HG02943 (cell line): Measurements from ENCODE around the gene CCL23.
"Not testable (repeated sequence)": the region's sequence is repeated elsewhere in the genome, so short reads cannot be mapped to it uniquely, and the experiment has no call there.

Source experiments
- ATAC-seq: cut with Tn5 transposase; IDR thresholded peaks from one replicate; pipeline ENCODE4 v1.9.1; 2021; ENCODE audit warnings: mild to moderate bottlenecking, low read depth, moderate library complexity; ENCODE audit not compliant: unreplicated experiment

Gene CCL23

GRCh38 chr17:36008998-36009665 is 8.6 kb downstream of the CCL23 start:
- no peak for ATAC-seq

GRCh38 chr17:36004594-36005108 is 13.1 kb downstream of the CCL23 start:
- no peak for ATAC-seq

- ATAC-seq: no peak
Observed at GRCh38 chr17:36002631-36003030, 15.1 kb downstream of the CCL23 start.

GRCh38 chr17:36001862-36002603 is 15.7 kb downstream of the CCL23 start:
- no peak for ATAC-seq

- no peak for ATAC-seq
Observed at GRCh38 chr17:36001110-36001771, 16.5 kb downstream of the CCL23 start, which contains the start of gene CCL15. TSS of gene CCL15 (minus strand) at chr17:36001553. CDS start at chr17:36001492, 61 bp downstream.

- ATAC-seq: no peak
Observed at GRCh38 chr17:36000732-36001109, 17.1 kb downstream of the CCL23 start.

- no peak for ATAC-seq
Observed at GRCh38 chr17:35998756-35999155, 19.0 kb downstream of the CCL23 start.

GRCh38 chr17:35998018-35998545 is 19.7 kb downstream of the CCL23 start:
- no peak for ATAC-seq

GRCh38 chr17:35995346-35995745 is 22.4 kb downstream of the CCL23 start:
- not testable (repeated sequence) for ATAC-seq

- no peak for ATAC-seq
Observed at GRCh38 chr17:35991075-35991474, 26.7 kb downstream of the CCL23 start.

- no peak for ATAC-seq
Observed at GRCh38 chr17:35988164-35988563, 29.6 kb downstream of the CCL23 start.

GRCh38 chr17:35986643-35987042 is 31.1 kb downstream of the CCL23 start, which contains the start of gene CCL14:
TSS of gene CCL14 (minus strand) at chr17:35986729. CDS start at chr17:35986649, 80 bp downstream.
- ATAC-seq: no peak

- no peak for ATAC-seq
Observed at GRCh38 chr17:35984140-35984539, 33.6 kb downstream of the CCL23 start.

- no peak for ATAC-seq
Observed at GRCh38 chr17:35982409-35983191, 35.2 kb downstream of the CCL23 start.

GRCh38 chr17:35981908-35982330 is 35.9 kb downstream of the CCL23 start:
- no peak for ATAC-seq

- ATAC-seq: no peak
Observed at GRCh38 chr17:35981246-35981645, 36.5 kb downstream of the CCL23 start, which contains the start of gene CCL16. TSS of gene CCL16 (minus strand) at chr17:35981497. CDS start at chr17:35981420, 77 bp downstream.

- ATAC-seq: no peak
Observed at GRCh38 chr17:35978346-35978745, 39.4 kb downstream of the CCL23 start.

GRCh38 chr17:35977509-35977908 is 40.3 kb downstream of the CCL23 start:
- no peak for ATAC-seq

- ATAC-seq: no peak
Observed at GRCh38 chr17:35973333-35974260, 44.2 kb downstream of the CCL23 start.
